H1 (cell line): Measurements from ENCODE around the gene RPS6KA2. TPM values are rescaled to one million over a fixed set of nuclear protein-coding genes. Genes with fewer than 3 reads are reported as not detected.

Experiments
- CTCF ChIA-PET: fragments of 300-600 bp; sonication (Branson Sonifier 250); formaldehyde crosslinking; loops from one replicate; lab custom pipeline; 2021; ENCODE audit not compliant: partially characterized antibody; lab: Charles Lee
- POLR2A ChIA-PET: fragments of 300-600 bp; sonication (Branson Sonifier 250); formaldehyde crosslinking; loops from one replicate; lab custom pipeline; 2021; ENCODE audit warnings: inconsistent platforms; ENCODE audit not compliant: partially characterized antibody; lab: Charles Lee
- DNase-seq, 2 experiments: peaks; one replicate each; pipeline versions ENCODE4 v3.0.0 to v3.0.0-alpha.2; 2010 to 2022; ENCODE audit warnings: low spot score in 2 of 2, low read depth in 1 of 2, mixed read lengths in 1 of 2
- FAIRE-seq: peaks from 2 replicates; lab custom pipeline; 2011; peaks lifted over from hg19 to GRCh38; lab: Jason Lieb, UNC
- H2AFZ ChIP-seq: 2 replicates; pipeline ENCODE4 v1.8.1; 2012; ENCODE audit warnings: low read length, inconsistent platforms
- H2AK5ac ChIP-seq: 2 replicates; pipeline ENCODE4 v1.6.1; 2013; ENCODE audit warnings: low read depth, low read length
- H2BK120ac ChIP-seq: replicated peaks from 2 replicates; pipeline ENCODE3; 2013; ENCODE audit warnings: low read depth, low read length, inconsistent platforms
- H2BK12ac ChIP-seq: 2 replicates; pipeline ENCODE4 v1.6.1; 2013; ENCODE audit warnings: low read depth, low read length
- H2BK15ac ChIP-seq: 2 replicates; pipeline ENCODE4 v1.6.1; 2013; ENCODE audit warnings: low read length
- H2BK20ac ChIP-seq: 2 replicates; pipeline ENCODE4 v1.6.1; 2013; ENCODE audit warnings: low read length
- H2BK5ac ChIP-seq: 2 replicates; pipeline ENCODE4 v1.6.1; 2013; ENCODE audit warnings: low read depth, low read length
- H3K14ac ChIP-seq: 2 replicates; pipeline ENCODE4 v1.6.1; 2013; ENCODE audit warnings: inconsistent platforms; ENCODE audit not compliant: insufficient read length
- H3K18ac ChIP-seq: 2 replicates; pipeline ENCODE4 v1.6.1; 2013; ENCODE audit warnings: low read length; ENCODE audit errors: extremely low read depth
- H3K23ac ChIP-seq: 2 replicates; pipeline ENCODE4 v1.6.1; 2013; ENCODE audit warnings: inconsistent platforms; ENCODE audit not compliant: insufficient read length
- H3K23me2 ChIP-seq: 2 replicates; pipeline ENCODE4 v1.6.1; 2013; ENCODE audit warnings: low read depth, low read length
- H3K27ac ChIP-seq: 2 replicates; pipeline ENCODE4 v1.6.1; 2011; ENCODE audit warnings: low read depth, low read length, inconsistent platforms
- H3K27me3 ChIP-seq, 4 experiments: replicated peaks in 1 of 4; 1 replicate in 1 of 4; 2 replicates in 3 of 4; pipeline versions ENCODE4 v1.6.1 to v1.8.1; 2011 to 2013; ENCODE audit warnings: low read length in 3 of 4, mild to moderate bottlenecking in 3 of 4, inconsistent platforms in 2 of 4, mixed read lengths in 2 of 4, moderate library complexity in 1 of 4; ENCODE audit not compliant: control insufficient read depth in 3 of 4, insufficient read depth in 3 of 4; ENCODE audit errors: extremely low read depth in 1 of 4
- H3K36me3 ChIP-seq, 4 experiments: 2 replicates each; pipeline versions ENCODE4 v1.6.1 to v1.8.1; 2011 to 2013; ENCODE audit warnings: mild to moderate bottlenecking in 4 of 4, low read length in 3 of 4, moderate library complexity in 2 of 4, control low read depth in 1 of 4, inconsistent platforms in 1 of 4; ENCODE audit not compliant: insufficient read depth in 4 of 4, control insufficient read depth in 2 of 4
- H3K4ac ChIP-seq: replicated peaks from 2 replicates; pipeline ENCODE3; 2013; ENCODE audit warnings: low read length, low read depth, mixed read lengths, inconsistent platforms; ENCODE audit not compliant: insufficient read length
- H3K4me1 ChIP-seq, 4 experiments: replicated peaks in 1 of 4; 1 replicate in 1 of 4; 2 replicates in 3 of 4; pipeline versions ENCODE4 v1.6.1 to v1.8.1; 2011 to 2013; ENCODE audit warnings: low read length in 3 of 4, inconsistent platforms in 2 of 4, mixed read lengths in 1 of 4; ENCODE audit not compliant: insufficient read depth in 4 of 4, control insufficient read depth in 3 of 4
- H3K4me2 ChIP-seq, 2 experiments: 2 replicates each; pipeline versions ENCODE4 v1.6.1 to v1.8.1; 2011 to 2013; ENCODE audit warnings: low read depth in 2 of 2, low read length in 2 of 2, control low read depth in 1 of 2, inconsistent platforms in 1 of 2, mild to moderate bottlenecking in 1 of 2; ENCODE audit not compliant: insufficient read depth in 1 of 2
- H3K4me3 ChIP-seq, 4 experiments: fragments of 200-600, 300-600 bp in 1 of 4; sonication (generic), shearing (Covaris generic), sonication (Bioruptor Twin) in 1 of 4; 2 replicates each; pipeline versions ENCODE4 v1.5.1 to v1.8.1; 2011 to 2016; ENCODE audit warnings: low read length in 4 of 4, low read depth in 3 of 4, control low read depth in 2 of 4, inconsistent platforms in 2 of 4, mild to moderate bottlenecking in 2 of 4, mixed read lengths in 1 of 4, moderate library complexity in 1 of 4; ENCODE audit not compliant: insufficient read depth in 2 of 4; ENCODE audit errors: extremely low read depth in 1 of 4
- H3K56ac ChIP-seq: replicated peaks from 2 replicates; pipeline ENCODE3; 2013; ENCODE audit warnings: low read depth, mild to moderate bottlenecking, mixed read lengths, low read length, inconsistent platforms; ENCODE audit not compliant: insufficient read length
- H3K79me1 ChIP-seq: 2 replicates; pipeline ENCODE4 v1.6.1; 2013; ENCODE audit warnings: low read depth, low read length, control low read depth
- H3K79me2 ChIP-seq, 2 experiments: 2 replicates each; pipeline versions ENCODE4 v1.6.1 to v1.8.1; 2012 to 2013; ENCODE audit warnings: low read length in 2 of 2, mild to moderate bottlenecking in 2 of 2, inconsistent platforms in 1 of 2; ENCODE audit not compliant: insufficient read depth in 2 of 2, control insufficient read depth in 1 of 2
- H3K9ac ChIP-seq, 4 experiments: replicated peaks in 1 of 4; 1 replicate in 1 of 4; 2 replicates in 3 of 4; pipeline versions ENCODE4 v1.6.1 to v1.8.1; 2011 to 2013; ENCODE audit warnings: low read depth in 3 of 4, low read length in 3 of 4, control low read depth in 2 of 4, mild to moderate bottlenecking in 2 of 4, moderate library complexity in 2 of 4, inconsistent platforms in 1 of 4; ENCODE audit errors: extremely low read depth in 1 of 4
- H3K9me3 ChIP-seq, 2 experiments: 2 replicates each; pipeline versions ENCODE4 v1.6.1 to v1.8.1; 2012 to 2013; ENCODE audit warnings: mild to moderate bottlenecking in 2 of 2, moderate library complexity in 2 of 2, control low read depth in 1 of 2, inconsistent platforms in 1 of 2, low read depth in 1 of 2, low read length in 1 of 2, mixed read lengths in 1 of 2; ENCODE audit not compliant: insufficient read depth in 2 of 2
- H4K20me1 ChIP-seq, 2 experiments: replicated peaks in 1 of 2; 2 replicates each; pipeline versions ENCODE3 to v1.8.1; 2011 to 2013; ENCODE audit warnings: inconsistent platforms in 2 of 2, low read length in 2 of 2, mild to moderate bottlenecking in 1 of 2; ENCODE audit not compliant: insufficient read depth in 2 of 2, control insufficient read depth in 1 of 2
- H4K5ac ChIP-seq: 2 replicates; pipeline ENCODE4 v1.6.1; 2013; ENCODE audit warnings: low read length, low read depth, mixed read lengths, inconsistent platforms; ENCODE audit not compliant: insufficient read length
- H4K8ac ChIP-seq: 2 replicates; pipeline ENCODE4 v1.8.0; 2013; ENCODE audit warnings: mild to moderate bottlenecking, moderate library complexity, low read length, inconsistent platforms; ENCODE audit not compliant: insufficient read depth; ENCODE audit errors: extremely low read depth
- H4K91ac ChIP-seq: replicated peaks from 2 replicates; pipeline ENCODE3; 2013; ENCODE audit warnings: low read length, mixed read lengths, inconsistent platforms; ENCODE audit not compliant: insufficient read length
- ASH2L ChIP-seq: fragments of 200-600, 300-600 bp; sonication (generic); IDR thresholded peaks from one replicate; pipeline ENCODE4 v1.7.1; 2017; ENCODE audit warnings: low read length
- ATF3 ChIP-seq: IDR thresholded peaks from 2 replicates; pipeline ENCODE4 v1.6.1; 2011; ENCODE audit warnings: low read depth, mild to moderate bottlenecking, low read length; ENCODE audit not compliant: insufficient read depth
- BACH1 ChIP-seq: IDR thresholded peaks from 2 replicates; pipeline ENCODE4 v1.6.1; 2012; ENCODE audit warnings: low read length, improper control_type of control experiment
- GTF2F1 ChIP-seq: IDR thresholded peaks from 2 replicates; pipeline ENCODE4 v1.6.1; 2012; ENCODE audit warnings: low read depth, low read length, improper control_type of control experiment, borderline replicate concordance
- POLR2A ChIP-seq, 2 experiments: IDR thresholded peaks; 1 replicate in 1 of 2; 2 replicates in 1 of 2; pipeline ENCODE4 v1.6.1; 2011; ENCODE audit warnings: low read depth in 2 of 2, low read length in 2 of 2, mild to moderate bottlenecking in 2 of 2; ENCODE audit errors: control extremely low read depth in 1 of 2
- SP1 ChIP-seq: IDR thresholded peaks from 2 replicates; pipeline ENCODE4 v1.6.1; 2011; ENCODE audit warnings: low read depth, low read length
- SP2 ChIP-seq: IDR thresholded peaks from 2 replicates; pipeline ENCODE4 v1.6.1; 2012; ENCODE audit warnings: mild to moderate bottlenecking, low read length, inconsistent platforms
- WGBS, 2 experiments: shearing (Covaris generic) in 1 of 2; methylation state at CpG; one replicate each; pipeline versions ENCODE4 v1.1.6 to v1.1.7; 2013 to 2015; ENCODE audit warnings: low lambda C conversion rate in 2 of 2, mixed read lengths in 2 of 2, inconsistent platforms in 1 of 2, low coverage in 1 of 2, missing lambda C conversion rate in 1 of 2; ENCODE audit not compliant: insufficient replicate concordance in 2 of 2, insufficient coverage in 1 of 2, insufficient read length in 1 of 2; ENCODE audit errors: extremely low coverage in 1 of 2, missing lambda C conversion rate in 1 of 2; 5-methylcytosine and 5-hydroxymethylcytosine counted together
- polyA plus RNA-seq, 7 experiments: library from polyadenylated mRNA; depleted of rRNA in 3 of 7; stranded (reverse) in 5 of 7; unstranded in 2 of 7; fragments of >200 nt in 5 of 7; fragments of 200-250 nt in 2 of 7; gene quantifications; 1 replicate in 5 of 7; 2 replicates in 1 of 7; 4 replicates in 1 of 7; pipeline versions ENCODE4 v1.2.1 to v1.2.3, GENCODE V29; 2011 to 2013; ENCODE audit warnings: missing spikeins in 2 of 7, mixed read lengths in 2 of 7
- total RNA-seq: library from RNA; stranded (reverse); fragmentation: NEBNext Ultra II Directional; extraction: Animal tissue kit (Norgen Biotek cat#: 25700); gene quantifications from 2 replicates; pipeline ENCODE4 v1.2.1, GENCODE V29; 2021

Gene RPS6KA2
- total and polyA plus RNA-seq, 2 of the 8 experiments (the other 6 are each of a cell fraction or from before 2014, with no cell fraction given), result 8.8 to 25.7 TPM

DNA sequence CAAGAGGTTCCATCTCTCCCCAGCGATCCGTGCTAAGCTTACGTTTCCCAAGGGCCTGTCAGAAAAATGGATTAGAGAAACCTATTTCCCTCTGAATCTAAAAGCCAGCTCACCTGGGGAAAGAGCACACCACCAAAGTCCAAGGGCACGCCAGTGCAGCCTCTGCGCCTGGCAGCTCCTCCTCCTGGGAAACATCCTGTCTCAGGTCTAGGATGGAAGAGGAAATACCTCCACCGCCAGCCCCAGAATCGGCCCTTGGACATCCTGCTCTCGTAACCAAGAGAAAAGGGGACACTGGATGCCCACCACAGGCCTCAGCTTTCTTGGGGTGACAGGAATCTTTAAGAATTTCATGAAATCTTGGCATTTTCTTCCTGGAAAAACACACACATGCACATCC is 59.2 kb downstream of the RPS6KA2 start:
- no peak overlapping the region for H3K18ac ChIP-seq
- H3K4me3 ChIP-seq, result no peak overlapping the region
- no peak overlapping the region for H3K56ac ChIP-seq
- ChIA-PET CTCF (interaction anchor here (1.1 to 3.5 kb wide), 3 partner anchors 13 to 137 kb away, joined by 3 to 14 read pairs (median 5); no protein-coding TSS in a partner anchor), POLR2A (interaction anchor here (1.2 kb wide), 1 partner anchor 36 kb away, joined by 4 read pairs; no protein-coding TSS in a partner anchor)
- H2AK5ac ChIP-seq, result no peak overlapping the region
- H3K23me2 ChIP-seq, result no peaks in the 10 kb centered on the region
- H4K8ac ChIP-seq, result no peak overlapping the region
- no peak for DNase-seq
- H3K9me3 ChIP-seq, result no peaks in the 10 kb centered on the region
- no peak overlapping the region for H2BK20ac ChIP-seq
- H3K23ac ChIP-seq, result no peak overlapping the region
- H3K27ac ChIP-seq, result no peak overlapping the region
- H2BK5ac ChIP-seq, result no peak overlapping the region
- no peak overlapping the region for H3K4ac ChIP-seq
- H4K5ac ChIP-seq, result no peak overlapping the region
- no peak overlapping the region for H2BK120ac ChIP-seq
- H3K79me2 ChIP-seq, result peaks cover 0 to 23% of the 10 kb centered on the region in 2 experiments; a peak in 2 of 4 replicates
- H3K4me2 ChIP-seq, result no peak overlapping the region
- H2BK12ac ChIP-seq, result no peak overlapping the region
- H2BK15ac ChIP-seq, result no peak overlapping the region
- peaks cover 10% of the 10 kb centered on the region; the same call in 1 of the 2 replicates for H3K79me1 ChIP-seq
- H4K20me1 ChIP-seq, result peaks cover 0 to 4% of the 10 kb centered on the region in 2 experiments
- no peak overlapping the region for H3K14ac ChIP-seq
- no peaks in the 10 kb centered on the region; a peak in 1 of 7 replicates for H3K27me3 ChIP-seq
- no peak overlapping the region for H4K91ac ChIP-seq
- H2AFZ ChIP-seq, result no peak overlapping the region
- 85% methylated on average over 8 of the region's 8 CpGs; no CpG with 5 or more reads in 1 of the 2 experiments for WGBS, 2 experiments
- H3K36me3 ChIP-seq, result no peaks in the 10 kb centered on the region
- FAIRE-seq, result no peak
- H3K9ac ChIP-seq, result no peak overlapping the region
- H3K4me1 ChIP-seq, result peaks cover 4 to 15% (median 8%) of the 10 kb centered on the region in 4 experiments
- TF ChIP-seq ASH2L, result no peak
- no peak for TF ChIP-seq SP2
- no peak for TF ChIP-seq BACH1
- no peak for TF ChIP-seq GTF2F1
- no peak for TF ChIP-seq SP1
- no peak for TF ChIP-seq POLR2A (IDR thresholded peaks at IDR 0.05; ENCODE audit: control extremely low read depth in 1 of 2, low read depth in 2 of 2, low read length in 2 of 2)
- no peak for TF ChIP-seq ATF3
